Measurements from ENCODE around the gene SP4.
"Not testable (repeated sequence)": the region's sequence is repeated elsewhere in the genome, so short reads cannot be mapped to it uniquely, and the experiment has no call there.

SP4 gene

DNA sequence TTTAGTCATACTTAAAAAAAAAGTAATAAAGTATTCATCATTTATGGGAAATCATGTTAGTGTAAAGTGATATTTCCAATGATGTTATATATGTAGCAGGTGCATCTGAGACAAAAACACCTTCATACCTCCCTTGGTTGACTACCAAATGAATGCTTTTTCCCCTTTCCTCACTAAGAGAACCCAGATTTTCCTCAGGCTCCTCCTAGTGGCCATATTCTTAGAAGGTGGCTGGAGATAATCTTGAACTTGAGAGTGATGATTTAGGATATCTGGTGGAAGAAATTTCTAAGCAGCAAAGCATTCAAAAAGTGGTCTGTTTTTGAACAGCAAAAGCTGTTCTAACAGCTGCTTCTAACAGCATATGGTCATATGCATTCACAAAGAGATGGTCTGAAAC lies 98.1 kb downstream of the SP4 start:
- DNase-seq = no peak

DNA sequence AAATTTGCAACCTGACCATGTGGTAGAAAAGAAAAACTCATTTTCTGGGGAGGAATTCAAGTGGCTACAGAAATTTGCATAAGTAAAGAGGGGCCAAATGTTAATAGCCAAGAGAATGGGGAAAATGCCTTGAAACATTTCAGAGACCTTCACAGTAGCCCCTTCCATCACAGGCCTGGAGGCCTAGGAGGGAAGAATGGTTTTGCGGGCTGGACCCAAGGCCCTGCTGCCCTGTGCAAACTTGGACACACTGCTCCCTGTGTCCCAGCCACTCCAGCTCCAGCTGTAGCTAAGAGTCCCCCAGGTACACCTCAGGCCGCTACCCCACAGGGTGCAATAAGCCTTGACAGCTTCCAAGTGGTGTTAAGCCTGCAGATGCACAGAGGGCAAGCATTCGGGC lies 98.6 kb downstream of the SP4 start:
- no peak for DNase-seq

DNA sequence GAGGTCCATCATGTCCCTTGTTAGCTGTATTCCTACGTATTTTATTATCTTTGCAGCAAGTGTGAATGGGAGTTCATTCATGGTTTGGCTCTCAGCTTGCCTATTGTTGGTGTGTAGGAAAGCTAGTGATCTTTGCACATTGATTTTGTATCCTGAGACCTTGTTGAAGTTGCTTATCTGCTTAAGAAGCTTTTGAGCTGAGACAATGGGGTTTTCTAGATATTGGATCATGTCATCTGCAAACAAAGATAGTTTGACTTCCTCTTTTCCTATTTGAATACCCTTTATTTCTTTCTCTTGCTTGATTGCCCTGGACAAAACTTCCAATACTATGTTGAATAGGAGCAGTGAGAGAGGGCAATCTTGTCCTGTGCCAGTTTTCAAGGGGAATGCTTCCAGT lies 104.6 kb downstream of the SP4 start:
- not testable (repeated sequence) for DNase-seq

DNA sequence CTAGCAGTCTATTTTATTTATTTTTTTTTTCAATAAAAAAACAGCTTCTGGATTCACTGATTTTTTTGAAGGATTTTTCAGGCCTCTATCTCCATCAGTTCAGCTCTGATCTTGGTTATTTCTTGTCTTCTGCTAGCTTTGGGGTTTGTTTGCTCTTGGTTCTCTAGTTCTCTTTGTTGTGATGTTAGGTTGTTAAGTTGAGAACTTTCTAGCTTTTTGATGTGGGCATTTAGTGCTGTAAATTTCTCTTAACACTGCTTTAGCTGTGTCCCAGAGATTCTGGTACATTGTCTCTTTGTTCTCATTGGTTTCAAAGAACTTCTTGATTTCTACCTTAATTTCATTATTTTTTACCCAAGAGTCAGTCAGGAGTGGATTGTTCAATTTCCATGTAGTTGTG lies 105.8 kb downstream of the SP4 start:
- not testable (repeated sequence) for DNase-seq

DNA sequence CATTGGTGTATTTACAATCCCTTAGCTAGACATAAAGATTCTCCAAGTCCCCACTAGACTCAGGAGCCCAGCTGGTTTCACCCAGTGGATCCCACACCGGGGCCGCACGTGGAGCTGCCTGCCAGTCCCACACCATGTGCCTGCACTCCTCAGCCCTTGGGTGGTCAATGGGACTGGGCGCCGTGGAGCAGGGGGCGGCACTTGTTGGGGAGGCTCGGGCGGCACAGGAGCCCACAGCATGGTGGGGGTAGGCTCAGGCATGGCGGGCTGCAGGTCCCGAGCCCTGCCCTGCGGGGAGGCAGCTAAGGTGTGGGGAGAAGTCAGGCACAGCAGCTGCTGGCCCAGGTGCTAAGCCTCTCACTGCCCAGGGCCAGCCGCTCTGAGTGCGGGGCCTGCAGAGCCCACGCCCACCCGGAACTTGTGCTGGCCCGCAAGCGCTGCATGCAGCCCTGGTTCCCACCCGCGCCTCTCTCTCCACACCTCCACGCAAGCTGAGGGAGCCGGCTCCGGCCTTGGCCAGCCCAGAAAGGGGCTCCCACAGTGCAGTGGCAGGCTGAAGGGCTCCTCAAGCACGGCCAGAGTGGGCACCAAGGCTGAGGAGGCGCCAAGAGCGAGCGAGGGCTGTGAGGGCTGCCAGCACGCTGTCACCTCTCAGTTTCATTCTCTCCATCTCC lies 108.7 kb downstream of the SP4 start:
- DNase-seq = not testable (repeated sequence)

DNA sequence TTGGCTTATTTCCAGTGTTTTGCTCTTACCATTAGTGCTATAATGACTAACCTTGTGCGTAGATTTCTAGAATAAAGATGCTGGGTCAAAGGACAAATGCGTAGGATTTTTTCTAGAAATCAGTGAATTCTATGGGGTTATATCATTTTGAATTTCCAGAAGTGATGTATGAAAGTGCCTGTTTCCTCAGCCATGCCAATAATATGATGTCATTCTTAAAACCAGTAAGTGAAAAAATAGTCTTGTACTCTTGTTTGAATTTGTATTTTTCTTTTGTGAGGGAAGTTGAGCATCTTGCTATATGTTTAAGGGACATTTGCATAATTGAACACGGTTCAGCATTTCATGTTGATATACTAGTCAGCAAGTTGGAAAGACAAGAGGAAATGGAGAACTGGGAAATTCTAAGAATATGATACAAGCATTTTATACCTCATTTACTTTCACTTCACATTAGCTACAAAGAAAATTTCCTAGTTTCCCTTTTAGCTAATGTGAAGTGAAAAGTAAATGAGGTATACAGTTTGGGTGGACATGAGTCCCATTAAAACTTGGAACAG lies 111.1 kb downstream of the SP4 start:
- no peak for DNase-seq

DNA sequence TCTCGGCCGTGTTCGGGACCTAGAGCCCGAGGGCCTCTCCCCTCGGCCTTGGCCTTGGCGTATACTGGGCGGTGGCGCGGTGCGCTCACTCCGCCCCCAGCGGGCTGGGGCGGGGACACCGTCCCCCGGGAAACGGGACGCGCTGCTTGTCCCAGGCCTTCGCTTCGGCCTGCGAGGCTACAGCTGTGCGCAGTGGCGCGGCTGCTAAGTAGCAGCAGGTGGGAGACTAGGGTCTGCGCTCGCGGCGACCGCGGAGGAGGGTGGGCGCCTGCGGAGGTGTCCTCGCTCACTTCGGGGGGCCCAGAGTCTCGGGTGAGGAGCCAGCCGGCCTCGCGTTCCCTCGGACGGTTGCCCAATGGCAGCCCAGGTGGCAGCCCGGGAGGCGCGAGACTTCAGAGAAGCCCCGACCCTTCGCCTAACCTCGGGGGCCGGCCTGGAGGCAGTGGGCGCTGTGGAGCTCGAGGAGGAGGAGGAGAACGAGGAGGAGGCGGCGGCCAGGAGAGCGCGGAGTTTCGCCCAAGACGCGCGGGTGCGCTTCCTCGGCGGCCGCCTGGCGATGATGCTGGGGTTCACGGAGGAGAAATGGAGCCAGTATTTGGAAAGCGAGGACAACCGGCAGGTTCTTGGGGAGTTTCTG lies 115.1 kb downstream of the SP4 start, which contains the start of gene DNAH11:
DNAH11 (plus strand) TSS at position 149 of the 637 bp plus-strand sequence; CDS start at position 356, 207 bp downstream.
- DNase-seq = no peak

DNA sequence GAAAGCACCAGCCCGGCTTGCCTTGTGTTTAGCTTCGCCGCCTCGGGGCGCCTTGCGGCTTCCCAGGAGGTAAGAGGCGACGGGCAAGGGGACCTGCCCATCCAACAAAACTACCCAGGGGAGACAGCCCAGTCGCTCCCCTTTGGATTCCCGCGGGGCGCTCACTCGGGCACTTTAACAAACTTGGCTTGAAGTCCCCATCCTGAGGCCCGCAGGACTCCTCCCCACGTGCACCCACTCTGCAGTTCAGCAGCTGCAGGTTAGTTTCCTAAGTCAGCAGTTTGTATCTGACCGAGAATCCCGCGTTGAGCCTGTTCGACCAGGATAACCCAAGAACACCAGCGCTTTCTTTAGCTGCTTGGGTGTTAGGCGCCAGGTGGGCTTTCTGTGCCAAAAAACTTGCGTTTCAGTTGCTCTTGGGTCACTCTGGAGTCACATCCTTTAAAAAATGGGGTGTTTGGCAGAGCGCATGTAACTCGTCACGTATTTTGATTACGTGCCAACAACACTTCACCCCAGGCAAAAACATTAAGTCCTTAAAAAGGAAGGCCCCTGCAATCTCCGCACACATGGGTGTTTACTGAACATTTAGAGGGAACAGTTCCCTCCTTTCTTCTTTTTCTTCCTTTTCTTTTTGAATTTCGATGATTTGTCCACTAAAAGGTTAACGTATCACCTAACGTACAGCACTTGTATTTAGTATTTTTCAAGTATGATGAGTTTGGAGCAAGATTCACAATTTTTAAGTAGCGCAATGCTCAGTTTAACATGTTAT lies 115.8 kb downstream of the SP4 start:
- DNase-seq = no peak

DNA sequence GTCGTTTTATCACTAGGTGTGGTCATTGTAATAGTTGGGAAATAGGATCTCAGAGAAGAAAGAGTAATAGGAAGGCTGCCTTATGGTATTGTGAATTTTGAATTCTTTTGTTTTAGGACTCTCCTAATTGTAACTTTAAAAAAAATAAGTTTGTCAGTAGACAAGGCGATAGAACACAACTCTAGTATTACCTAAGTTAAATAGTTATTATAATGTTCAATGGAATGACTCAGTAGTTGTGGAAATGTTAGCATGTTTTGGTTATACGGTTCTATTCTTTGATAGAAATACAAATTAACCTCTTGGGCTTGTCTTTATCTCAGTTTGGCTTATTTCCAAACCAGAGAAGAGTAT lies 116.4 kb downstream of the SP4 start:
- no peak for DNase-seq

DNA sequence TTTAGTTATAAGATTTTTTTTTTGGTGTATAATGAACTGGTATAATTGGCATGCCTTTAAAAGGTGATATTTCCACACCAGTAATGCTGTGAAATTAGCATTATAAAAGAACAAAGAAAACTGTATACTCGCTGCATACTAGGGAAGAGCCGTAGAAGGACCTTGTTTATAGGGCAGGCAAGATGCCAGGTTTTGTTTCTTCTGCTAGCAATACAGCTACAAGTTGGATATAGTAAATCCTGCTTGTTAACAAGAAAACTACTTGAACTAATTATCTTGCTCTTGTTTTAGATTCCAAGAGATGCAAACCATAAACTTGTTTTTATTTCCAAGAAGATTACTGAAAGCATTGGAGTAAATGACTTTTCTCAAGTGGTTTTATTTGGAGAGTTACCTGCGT lies 116.8 kb downstream of the SP4 start:
- no peak for DNase-seq

DNA sequence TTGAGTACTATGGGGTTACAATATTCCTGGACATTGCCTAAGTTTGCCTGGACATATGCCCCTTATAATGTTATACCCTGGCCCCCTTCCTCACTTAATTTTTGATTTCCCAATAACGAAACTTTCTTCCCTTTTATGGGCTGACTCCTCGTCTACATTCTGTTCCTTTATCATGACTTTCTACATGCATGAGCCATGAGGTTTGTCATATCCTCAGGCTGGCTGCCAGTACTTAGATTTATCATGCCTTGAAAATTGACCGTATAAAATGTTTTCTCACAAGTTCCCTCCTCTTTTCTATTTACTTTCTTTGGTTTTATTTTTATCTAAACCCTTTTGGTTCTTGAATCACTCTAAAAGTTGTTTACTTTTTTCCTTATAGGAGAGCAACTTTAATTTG lies 119.6 kb downstream of the SP4 start:
- no peak for DNase-seq

DNA sequence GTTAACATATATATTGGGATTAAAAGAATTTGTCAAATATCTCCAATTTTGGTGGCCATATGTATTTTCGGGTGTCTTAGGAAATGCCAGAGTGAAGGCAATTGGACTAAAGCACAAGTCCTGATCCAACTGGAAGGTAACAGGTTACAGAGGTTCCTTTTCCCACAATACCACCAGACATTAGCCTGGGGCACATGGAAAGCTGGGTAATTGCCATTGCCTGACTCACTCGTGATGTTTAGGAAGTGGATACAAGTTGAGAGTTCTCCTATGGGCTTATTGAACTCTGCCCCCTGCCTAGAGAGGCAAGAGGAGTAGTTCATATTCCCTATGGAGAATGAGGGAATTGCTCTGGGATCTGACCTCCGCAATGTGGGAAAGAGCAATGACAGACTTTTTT lies 120.6 kb downstream of the SP4 start:
- DNase-seq = no peak

DNA sequence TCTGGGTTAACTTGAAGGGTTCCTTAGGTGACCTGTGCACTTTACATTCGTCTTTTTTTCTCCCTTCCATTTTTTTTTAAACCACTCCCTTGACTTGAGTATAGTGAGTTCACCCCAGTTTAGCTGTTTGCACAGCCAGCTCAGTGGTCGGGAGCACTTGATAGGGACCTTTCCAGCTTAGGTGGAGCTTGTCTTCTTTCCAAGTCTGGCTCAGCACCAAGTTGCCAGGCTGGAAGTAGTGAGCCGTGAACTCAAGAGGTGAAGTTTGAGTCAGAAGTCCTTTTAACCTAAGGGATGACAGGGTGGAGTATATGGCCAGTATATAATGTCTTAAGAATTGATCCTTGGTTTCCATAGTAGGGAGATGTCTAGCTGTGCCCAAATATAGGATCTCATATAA lies 122.2 kb downstream of the SP4 start:
- DNase-seq = no peak

DNA sequence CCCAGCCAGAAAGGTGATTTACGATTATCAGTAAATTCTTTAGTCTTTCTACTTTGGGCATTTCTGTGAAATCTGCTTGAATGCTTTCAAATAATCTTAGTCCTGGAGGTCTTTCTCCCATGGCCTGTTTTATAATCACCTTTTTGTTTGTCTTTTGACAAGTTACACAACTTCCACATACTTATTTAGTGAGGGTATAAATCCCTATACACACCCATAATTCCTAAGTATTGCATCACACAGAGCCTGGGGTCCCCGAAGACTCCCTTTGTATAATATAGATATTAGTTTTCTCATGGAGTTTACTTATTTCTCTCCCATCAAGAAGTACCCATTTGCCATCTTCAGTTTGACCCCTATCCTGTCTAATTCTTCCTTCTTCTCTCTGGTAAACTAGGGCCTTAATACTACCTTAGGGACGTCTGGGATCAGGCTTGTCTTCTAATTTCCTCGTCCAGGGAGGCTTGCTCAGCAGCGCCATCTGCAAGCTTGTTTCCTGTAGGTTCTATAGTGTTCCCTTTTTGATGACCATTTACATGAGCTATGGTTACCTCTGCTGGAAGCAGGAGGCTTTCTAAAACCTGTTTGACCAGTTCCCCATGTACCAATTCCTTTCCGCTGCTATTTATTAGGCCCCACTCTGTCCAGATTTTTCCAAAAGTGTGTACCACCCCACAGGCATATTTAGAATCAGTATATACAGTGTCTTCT lies 123.1 kb downstream of the SP4 start:
- no peak for DNase-seq

DNA sequence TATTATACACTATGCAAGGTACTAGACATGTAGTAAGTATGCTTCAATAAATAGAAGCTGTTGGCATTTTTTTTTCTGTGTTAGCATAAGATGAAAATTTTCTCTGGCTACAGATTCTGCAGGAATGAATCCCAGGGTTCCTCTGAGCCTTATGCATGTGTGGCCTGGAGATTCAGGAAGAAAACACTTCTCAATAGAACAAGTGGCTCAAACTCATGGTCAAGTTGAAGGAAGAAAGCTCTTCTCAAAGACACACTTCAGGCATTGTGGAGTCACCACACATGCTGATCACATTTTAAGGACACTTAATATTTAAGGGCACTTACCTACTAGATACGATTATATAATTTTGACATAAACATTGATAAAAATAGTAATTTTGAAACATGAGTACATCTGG lies 134.5 kb downstream of the SP4 start:
- no peak for DNase-seq

Data from fibroblast of skin of scalp (primary cell).